Measurements from ENCODE around the gene ELL2. TPM values are rescaled to one million over a fixed set of nuclear protein-coding genes. Genes with fewer than 3 reads are reported as not detected.
A peak's percentile ranks its signal among the peaks of the same experiment; 100 is the strongest.

Gene ELL2
- total and polyA plus RNA-seq, 7 donors: 16.2 to 59.8 (median 36.9) TPM

DNA sequence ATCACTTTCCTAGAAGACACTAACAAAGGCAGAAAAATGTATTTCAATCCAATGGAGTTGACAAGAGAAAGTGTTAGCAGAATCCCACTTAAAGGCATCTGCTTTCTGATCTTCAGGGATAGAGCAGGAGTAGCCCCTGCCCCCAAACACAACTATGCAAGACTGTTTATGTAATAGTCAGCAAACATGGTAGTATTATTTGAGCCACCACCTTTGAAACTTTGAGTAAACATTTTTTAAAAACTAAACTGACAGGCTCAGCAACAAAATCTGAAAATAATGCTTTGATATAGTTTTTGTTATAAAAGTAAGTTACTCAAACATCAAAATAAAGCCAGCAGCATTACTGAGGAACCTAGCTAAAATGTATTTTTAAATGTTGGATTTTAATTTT lies 4.8 kb downstream of the ELL2 start:
- H3K27me3 ChIP-seq (ENCODE audit: insufficient read depth in 3 of 3, low read length in 2 of 3): no peaks in the 10 kb centered on the region
- no peak for ATAC-seq
- intact Hi-C loops (cut with DNase I): loop anchor here in 1 of 2 donors (5.0 kb wide), 1 partner anchor 40 kb away; no protein-coding TSS in a partner anchor
- no peak for DNase-seq
- TF ChIP-seq, protein P1, sequence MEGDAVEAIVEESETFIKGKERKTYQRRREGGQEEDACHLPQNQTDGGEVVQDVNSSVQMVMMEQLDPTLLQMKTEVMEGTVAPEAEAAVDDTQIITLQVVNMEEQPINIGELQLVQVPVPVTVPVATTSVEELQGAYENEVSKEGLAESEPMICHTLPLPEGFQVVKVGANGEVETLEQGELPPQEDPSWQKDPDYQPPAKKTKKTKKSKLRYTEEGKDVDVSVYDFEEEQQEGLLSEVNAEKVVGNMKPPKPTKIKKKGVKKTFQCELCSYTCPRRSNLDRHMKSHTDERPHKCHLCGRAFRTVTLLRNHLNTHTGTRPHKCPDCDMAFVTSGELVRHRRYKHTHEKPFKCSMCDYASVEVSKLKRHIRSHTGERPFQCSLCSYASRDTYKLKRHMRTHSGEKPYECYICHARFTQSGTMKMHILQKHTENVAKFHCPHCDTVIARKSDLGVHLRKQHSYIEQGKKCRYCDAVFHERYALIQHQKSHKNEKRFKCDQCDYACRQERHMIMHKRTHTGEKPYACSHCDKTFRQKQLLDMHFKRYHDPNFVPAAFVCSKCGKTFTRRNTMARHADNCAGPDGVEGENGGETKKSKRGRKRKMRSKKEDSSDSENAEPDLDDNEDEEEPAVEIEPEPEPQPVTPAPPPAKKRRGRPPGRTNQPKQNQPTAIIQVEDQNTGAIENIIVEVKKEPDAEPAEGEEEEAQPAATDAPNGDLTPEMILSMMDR (IDR thresholded peaks at IDR 0.05): no peak
- no peaks in the 10 kb centered on the region for H3K9me3 ChIP-seq
- H3K27ac ChIP-seq: no peak overlapping the region
- no peaks in the 10 kb centered on the region for H3K36me3 ChIP-seq (ENCODE audit: insufficient read depth in 1 of 2, low read depth in 1 of 2)
- peaks cover 47% of the 10 kb centered on the region for H3K4me1 ChIP-seq
- H3K4me3 ChIP-seq: peak overlapping the region; percentile 94

DNA sequence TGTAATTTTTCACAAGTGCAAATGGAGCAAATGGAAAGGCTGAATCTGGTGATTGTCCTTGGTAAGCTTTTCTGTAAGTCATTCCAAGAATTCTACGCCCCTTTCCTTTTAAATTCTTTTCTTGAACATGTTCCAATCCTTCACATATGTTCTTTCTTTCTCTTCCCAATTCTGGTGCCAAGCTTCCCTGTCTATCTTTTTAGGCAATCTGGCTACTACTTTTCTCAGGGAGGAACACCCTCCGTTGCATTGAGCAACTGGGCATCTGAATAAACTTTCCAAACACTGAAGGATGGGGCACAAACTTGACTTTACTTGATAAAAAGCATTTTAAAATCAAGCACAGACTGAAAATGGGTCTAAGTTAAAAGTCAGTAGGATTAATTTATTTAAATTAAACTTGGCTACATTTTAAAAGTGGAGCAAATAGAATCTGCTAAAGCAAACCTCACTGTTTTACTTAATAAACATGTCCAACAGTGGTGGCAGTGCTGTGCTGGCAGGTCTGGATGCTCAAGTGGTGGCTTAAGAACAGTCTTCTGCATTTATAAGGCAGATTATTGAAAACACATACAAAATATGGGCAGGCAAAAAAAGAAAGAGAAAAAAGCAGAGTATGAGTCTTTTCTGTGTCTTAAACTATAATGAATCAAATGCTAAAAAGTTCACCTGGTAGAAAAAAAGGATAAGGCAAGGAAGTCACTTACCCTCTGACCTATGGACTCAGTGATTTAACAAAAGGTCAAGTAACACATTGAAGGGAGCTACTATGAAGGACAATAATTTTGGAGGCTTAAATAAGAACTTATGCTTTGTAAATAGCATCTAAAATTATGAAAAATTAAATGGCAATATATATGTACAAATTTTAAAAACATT lies 5.4 kb downstream of the ELL2 start:
- Histone ChIP-seq H3K27ac (no peak overlapping the region), H3K4me3 (peak overlapping the region; percentile 94), H3K27me3 (ENCODE audit: insufficient read depth in 3 of 3, low read length in 2 of 3) (no peaks in the 10 kb centered on the region), H3K4me1 (peaks cover 47% of the 10 kb centered on the region), H3K36me3 (ENCODE audit: insufficient read depth in 1 of 2, low read depth in 1 of 2) (no peaks in the 10 kb centered on the region), H3K9me3 (no peaks in the 10 kb centered on the region)
- DNase-seq (no peak), ATAC-seq (no peak)
- intact Hi-C loops (cut with DNase I): loop anchor here in 1 of 2 donors (5.0 kb wide), 1 partner anchor 39 kb away; no protein-coding TSS in a partner anchor
- WGBS, 3 donors: 39 to 59% (median 47%) methylated on average over 2 of the region's 2 CpGs
- TF ChIP-seq, protein P1 (IDR thresholded peaks at IDR 0.05): no peak

DNA sequence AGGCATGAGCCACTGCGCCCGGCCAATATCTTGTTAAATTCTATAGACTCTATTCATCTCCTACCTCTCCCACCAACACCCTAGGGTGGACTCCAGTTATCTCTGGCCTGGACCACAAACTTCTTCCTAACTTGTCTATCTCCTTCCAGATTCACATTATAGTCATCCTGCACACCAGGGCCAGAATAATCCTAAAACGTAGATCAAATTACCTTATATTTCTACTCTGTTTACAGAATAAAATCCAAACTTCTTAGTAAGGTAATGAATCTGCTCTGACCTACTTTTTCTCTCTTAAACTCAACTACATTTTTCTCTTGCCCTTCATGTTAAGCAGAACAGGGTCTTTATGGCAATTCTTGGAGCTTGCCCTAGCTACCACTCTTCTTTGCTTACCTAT lies 6.9 kb downstream of the ELL2 start:
- Histone ChIP-seq H3K9me3 (no peaks in the 10 kb centered on the region), H3K4me3 (no peak overlapping the region), H3K27ac (no peak overlapping the region), H3K27me3 (ENCODE audit: insufficient read depth in 3 of 3, low read length in 2 of 3) (no peaks in the 10 kb centered on the region), H3K36me3 (ENCODE audit: insufficient read depth in 1 of 2, low read depth in 1 of 2) (no peaks in the 10 kb centered on the region), H3K4me1 (peaks cover 47% of the 10 kb centered on the region)
- WGBS, 3 donors: 92 to 96% (median 93%) methylated on average over 3 of the region's 3 CpGs
- TF ChIP-seq, protein P1 (IDR thresholded peaks at IDR 0.05): no peak
- ATAC-seq (no peak), DNase-seq (no peak)
- intact Hi-C loops (cut with DNase I): loop anchor here in 1 of 2 donors (5.0 kb wide), 1 partner anchor 37 kb away; no protein-coding TSS in a partner anchor

DNA sequence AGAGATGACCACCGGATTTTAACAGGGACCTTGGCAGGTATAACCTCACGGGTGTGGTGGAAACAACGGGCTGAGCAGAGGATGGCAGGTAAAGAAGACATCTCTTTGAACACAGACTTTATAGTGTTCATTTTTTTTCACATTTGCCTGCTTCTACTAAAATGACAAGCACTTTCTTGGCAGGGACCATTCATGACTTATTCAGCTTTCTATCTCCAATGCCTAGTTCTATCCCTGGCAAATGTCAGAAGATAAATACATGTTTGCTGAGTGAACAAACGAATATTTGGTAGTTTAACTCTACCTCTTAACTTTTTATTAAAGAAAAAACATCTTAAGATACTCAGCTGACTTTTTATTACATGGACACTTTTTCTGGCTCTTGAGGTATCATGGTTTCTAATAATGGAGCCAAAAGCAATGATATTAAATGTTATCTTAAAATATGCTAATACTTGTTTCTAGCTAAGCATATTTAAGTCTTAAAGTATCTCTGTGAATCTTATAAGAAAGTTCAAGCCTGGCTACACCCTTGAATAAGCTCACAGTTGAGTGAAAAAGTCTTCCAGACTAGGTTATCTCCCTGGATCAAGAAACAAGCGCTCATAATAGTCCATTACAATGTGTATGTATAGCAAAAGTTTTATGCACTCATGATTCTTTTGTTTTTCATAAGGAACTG lies 8.5 kb downstream of the ELL2 start:
- TF ChIP-seq, protein P1 (IDR thresholded peaks at IDR 0.05): no peak
- Histone ChIP-seq H3K9me3 (no peaks in the 10 kb centered on the region), H3K36me3 (ENCODE audit: insufficient read depth in 1 of 2, low read depth in 1 of 2) (no peaks in the 10 kb centered on the region), H3K4me3 (no peak overlapping the region), H3K27ac (no peak overlapping the region), H3K27me3 (ENCODE audit: insufficient read depth in 3 of 3, low read length in 2 of 3) (no peaks in the 10 kb centered on the region), H3K4me1 (peaks cover 40% of the 10 kb centered on the region)
- intact Hi-C loops (cut with DNase I): no loop called here
- WGBS, 3 donors: 86 to 92% (median 88%) methylated on average over 5 of the region's 5 CpGs
- ATAC-seq (no peak), DNase-seq (no peak)

Data from psoas muscle (tissue), 8 donors.